Brain microvascular endothelial cell (primary cell): ENCODE data around the gene UBE2F.
"Not testable (repeated sequence)": the region's sequence is repeated elsewhere in the genome, so short reads cannot be mapped to it uniquely, and the experiment has no call there.

Source experiments
- DNase-seq: peaks from one replicate; pipeline ENCODE4 v3.0.0-alpha.2; 2020
- H3K27ac ChIP-seq: fragments of 250-450 bp; sonication (Bioruptor Pico); 2 replicates; pipeline ENCODE4 v1.5.1; 2020; ENCODE audit warnings: mild to moderate bottlenecking, moderate library complexity
- H3K27me3 ChIP-seq: fragments of 250-450 bp; sonication (Bioruptor Pico); replicated peaks from 2 replicates; pipeline ENCODE4 v1.5.1; 2020; ENCODE audit warnings: mild to moderate bottlenecking
- H3K36me3 ChIP-seq: fragments of 250-450 bp; sonication (Bioruptor Pico); replicated peaks from 2 replicates; pipeline ENCODE4 v1.5.1; 2020; ENCODE audit warnings: mild to moderate bottlenecking
- H3K4me3 ChIP-seq: 2 replicates; pipeline ENCODE4 v1.5.1; 2011; ENCODE audit warnings: low read depth, mild to moderate bottlenecking, control low read depth, low read length, moderate library complexity
- in situ Hi-C: cut with HindIII; loops from 2 replicates; pipeline ENCODE4 v1.10.0; 2017; ENCODE audit warnings: low sequenced_read_pairs, low pct_ligation_motif_present
- TF ChIP-seq, protein P1 (sequence below): IDR thresholded peaks from 2 replicates; pipeline ENCODE4 v1.5.1; 2011; ENCODE audit warnings: low read depth, mild to moderate bottlenecking, moderate library complexity, low read length, control low read depth, inconsistent platforms; ENCODE audit errors: missing control alignments

The UBE2F gene

DNA sequence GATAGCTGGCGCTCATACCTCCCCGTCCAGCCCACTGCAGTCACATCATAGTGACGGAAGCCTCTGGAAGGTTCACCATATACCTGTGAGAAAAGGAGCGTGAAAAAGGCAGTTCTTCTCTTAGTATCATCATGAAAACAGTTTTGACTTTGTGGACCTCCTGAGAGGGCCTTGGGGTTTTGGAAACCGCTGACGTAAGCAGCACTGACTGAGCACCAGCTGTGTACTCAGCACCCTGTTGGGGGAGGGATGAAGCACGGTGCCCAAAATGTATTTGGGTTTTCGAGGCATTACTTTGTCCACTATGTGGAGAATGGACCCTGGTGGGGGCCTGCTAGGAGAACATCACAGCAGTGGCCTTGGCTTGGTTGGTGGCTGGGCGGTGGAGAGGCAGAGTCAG, 99.4 kb downstream of the UBE2F start:
- peaks cover 16% of the 10 kb centered on the region for H3K36me3 ChIP-seq
- no peak overlapping the region for H3K27ac ChIP-seq
- in situ Hi-C loops, result no loop called here
- no peak overlapping the region for H3K4me3 ChIP-seq
- no peaks in the 10 kb centered on the region for H3K27me3 ChIP-seq
- DNase-seq, result no peak
- TF ChIP-seq, protein P1, sequence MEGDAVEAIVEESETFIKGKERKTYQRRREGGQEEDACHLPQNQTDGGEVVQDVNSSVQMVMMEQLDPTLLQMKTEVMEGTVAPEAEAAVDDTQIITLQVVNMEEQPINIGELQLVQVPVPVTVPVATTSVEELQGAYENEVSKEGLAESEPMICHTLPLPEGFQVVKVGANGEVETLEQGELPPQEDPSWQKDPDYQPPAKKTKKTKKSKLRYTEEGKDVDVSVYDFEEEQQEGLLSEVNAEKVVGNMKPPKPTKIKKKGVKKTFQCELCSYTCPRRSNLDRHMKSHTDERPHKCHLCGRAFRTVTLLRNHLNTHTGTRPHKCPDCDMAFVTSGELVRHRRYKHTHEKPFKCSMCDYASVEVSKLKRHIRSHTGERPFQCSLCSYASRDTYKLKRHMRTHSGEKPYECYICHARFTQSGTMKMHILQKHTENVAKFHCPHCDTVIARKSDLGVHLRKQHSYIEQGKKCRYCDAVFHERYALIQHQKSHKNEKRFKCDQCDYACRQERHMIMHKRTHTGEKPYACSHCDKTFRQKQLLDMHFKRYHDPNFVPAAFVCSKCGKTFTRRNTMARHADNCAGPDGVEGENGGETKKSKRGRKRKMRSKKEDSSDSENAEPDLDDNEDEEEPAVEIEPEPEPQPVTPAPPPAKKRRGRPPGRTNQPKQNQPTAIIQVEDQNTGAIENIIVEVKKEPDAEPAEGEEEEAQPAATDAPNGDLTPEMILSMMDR, result no peak

DNA sequence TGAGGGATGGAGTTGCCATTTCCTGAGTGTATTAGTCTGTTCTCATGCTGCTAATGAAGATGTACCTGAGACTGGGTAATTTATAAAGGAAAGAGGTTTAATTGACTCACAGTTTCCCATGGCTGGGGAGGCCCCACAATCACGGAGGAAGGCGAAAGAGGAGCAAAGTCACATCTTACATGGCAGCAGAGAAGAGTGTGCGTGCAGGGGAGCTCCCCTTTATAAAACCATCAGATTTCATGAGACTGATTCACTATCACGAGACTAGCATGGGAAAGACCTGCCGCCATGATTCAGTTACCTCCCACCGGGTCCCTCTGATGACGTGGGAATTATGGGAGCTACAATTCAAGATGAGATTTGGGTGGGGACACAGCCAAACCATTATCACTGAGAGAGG, 99.9 kb downstream of the UBE2F start:
- in situ Hi-C loops, DNase-seq, H3K27me3 ChIP-seq, H3K27ac ChIP-seq, H3K4me3 ChIP-seq: not testable (repeated sequence)
- H3K36me3 ChIP-seq, result peaks cover 16% of the 10 kb centered on the region

DNA sequence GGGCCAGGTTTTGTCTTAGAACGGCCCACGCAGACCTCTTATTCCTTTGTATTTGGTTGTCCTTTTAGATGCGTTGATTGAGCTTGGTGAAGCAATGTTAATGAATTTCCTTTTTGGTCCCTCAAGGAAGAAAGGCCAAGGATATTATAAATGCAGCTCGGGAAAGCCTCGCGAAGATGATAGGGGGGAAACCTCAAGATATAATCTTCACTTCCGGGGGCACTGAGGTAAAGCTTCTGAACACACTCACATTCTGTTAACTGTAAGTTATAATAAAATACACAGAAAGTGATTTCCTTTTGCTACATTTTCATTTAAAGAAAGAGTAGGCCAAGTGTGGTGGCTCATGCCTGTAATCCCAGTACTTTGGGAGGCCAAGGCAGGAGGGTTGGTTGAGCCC, 101.1 kb downstream of the UBE2F start:
- Histone ChIP-seq H3K4me3 (no peak overlapping the region), H3K27ac (no peak overlapping the region), H3K36me3 (peaks cover 16% of the 10 kb centered on the region), H3K27me3 (no peaks in the 10 kb centered on the region)
- TF ChIP-seq, protein P1, result no peak
- DNase-seq, result no peak
- in situ Hi-C loops, result no loop called here

DNA sequence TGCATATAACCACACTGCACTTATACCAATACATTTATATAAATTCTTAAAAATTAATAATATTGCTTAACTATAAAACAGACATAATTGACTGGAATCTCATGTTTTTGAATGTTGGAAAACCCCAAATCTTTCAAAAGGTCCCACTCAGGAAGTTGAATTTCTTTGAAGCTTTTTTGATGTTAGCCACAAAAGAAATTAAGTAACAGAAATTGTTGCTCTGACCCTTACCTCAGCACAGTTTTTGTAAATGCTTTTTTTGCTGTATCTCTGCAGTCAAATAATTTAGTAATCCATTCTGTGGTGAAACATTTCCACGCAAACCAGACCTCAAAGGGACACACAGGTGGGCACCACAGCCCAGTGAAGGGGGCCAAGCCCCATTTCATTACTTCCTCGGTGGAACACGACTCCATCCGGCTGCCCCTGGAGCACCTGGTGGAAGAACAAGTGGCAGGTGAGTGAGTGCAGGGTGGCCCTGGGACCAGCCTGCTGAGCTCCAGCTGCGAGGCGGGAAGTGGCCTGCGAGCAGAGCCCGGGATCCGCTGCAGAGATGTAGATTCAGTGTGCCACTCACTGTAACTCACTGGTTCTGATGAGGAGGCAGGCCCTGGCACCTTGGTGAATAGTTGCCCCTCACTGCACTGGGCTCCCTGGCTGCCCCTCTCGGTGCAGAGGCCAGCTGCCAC, 102.4 kb downstream of the UBE2F start:
- H3K4me3 ChIP-seq, result no peak overlapping the region
- peaks cover 16% of the 10 kb centered on the region for H3K36me3 ChIP-seq
- in situ Hi-C loops, result no loop called here
- H3K27ac ChIP-seq, result no peak overlapping the region
- DNase-seq, result no peak
- TF ChIP-seq, protein P1, result no peak
- H3K27me3 ChIP-seq, result no peaks in the 10 kb centered on the region

DNA sequence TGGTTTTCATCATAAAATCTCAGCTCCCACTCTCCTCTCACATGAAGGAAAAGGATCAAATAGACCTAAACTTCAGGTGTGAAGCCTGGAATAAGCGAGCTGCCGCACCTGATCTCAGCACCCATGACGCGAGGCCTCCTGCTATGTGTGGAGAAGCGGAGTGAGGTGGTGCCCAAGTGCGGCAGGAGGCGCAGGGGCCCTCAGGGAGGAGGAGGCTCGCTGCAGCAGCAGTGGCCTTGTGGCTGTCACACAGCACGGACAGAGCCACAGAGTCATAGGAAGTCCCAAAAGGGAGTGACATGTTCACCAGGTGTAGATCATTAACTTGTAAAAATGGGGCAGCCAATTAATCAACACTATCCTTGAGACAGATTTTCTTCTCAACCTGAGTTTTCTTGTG, 103.1 kb downstream of the UBE2F start:
- no peak for DNase-seq
- H3K4me3 ChIP-seq, result no peak overlapping the region
- peaks cover 16% of the 10 kb centered on the region for H3K36me3 ChIP-seq
- TF ChIP-seq, protein P1, result no peak
- in situ Hi-C loops, result no loop called here
- H3K27me3 ChIP-seq, result no peaks in the 10 kb centered on the region
- no peak overlapping the region for H3K27ac ChIP-seq

DNA sequence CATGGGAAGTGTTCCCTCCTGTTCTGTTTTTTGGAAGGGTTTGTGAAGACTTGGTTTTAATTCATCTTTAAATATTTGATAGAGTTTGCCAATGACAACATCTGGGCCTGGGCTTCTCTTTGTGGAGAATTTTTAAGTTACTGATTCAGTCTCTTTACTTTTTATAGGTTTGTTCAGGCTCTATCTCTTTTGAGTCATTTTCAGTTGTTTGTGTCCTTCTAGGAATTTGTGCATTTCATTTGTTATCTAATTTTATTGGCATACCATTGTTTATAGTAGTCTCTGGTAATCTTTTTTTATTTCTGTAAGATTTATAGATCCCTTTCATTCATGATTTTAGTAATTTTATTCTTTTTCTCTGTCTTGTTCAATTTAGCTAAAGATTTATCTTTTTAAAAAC, 108.6 kb downstream of the UBE2F start:
- H3K27ac ChIP-seq, result no peak overlapping the region
- no peaks in the 10 kb centered on the region for H3K36me3 ChIP-seq
- H3K4me3 ChIP-seq, result no peak overlapping the region
- in situ Hi-C loops, result no loop called here
- no peaks in the 10 kb centered on the region for H3K27me3 ChIP-seq
- no peak for DNase-seq
- TF ChIP-seq, protein P1, result no peak
